GM13976 (cell line): ENCODE data around the gene NR6A1.

Experiments used
- DNase-seq: peaks from one replicate; pipeline ENCODE4 v3.0.0; 2012; ENCODE audit warnings: low spot score
- in situ Hi-C: fragments of 300-500 bp; cut with MboI; formaldehyde crosslinking; loops from one replicate; pipeline ENCODE4 v1.12.0; 2022; ENCODE audit warnings: low sequenced_read_pairs, mixed read lengths, inconsistent platforms; ENCODE audit not compliant: unreplicated experiment
- TF ChIP-seq, protein P1 (sequence below): IDR thresholded peaks from 2 replicates; pipeline ENCODE4 v1.5.1; 2012; ENCODE audit warnings: borderline replicate concordance, mild to moderate bottlenecking; ENCODE audit not compliant: insufficient read depth; ENCODE audit errors: extremely low read depth, missing control alignments, control extremely low read depth

NR6A1 gene

DNA sequence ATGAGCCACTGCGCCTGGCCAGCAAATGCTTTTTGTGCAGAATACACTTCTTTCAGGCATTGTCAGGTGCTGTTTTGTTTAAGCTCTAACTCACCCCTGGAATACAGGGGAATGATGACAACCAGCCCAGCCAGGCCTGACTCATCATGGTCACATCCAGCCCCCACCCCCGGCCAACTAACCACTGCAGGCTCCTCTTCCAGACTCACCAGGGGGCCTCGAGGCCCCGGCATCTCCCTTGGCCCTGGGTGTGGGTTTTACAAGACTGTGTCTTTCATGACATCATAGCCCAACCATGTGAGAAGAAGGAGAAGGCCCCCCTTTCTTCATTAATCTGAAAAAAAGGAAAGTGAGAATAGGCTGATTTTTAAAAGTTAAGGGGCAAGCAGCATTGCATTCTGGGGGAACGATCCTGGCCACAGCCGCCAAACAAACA is 41.3 kb upstream of the NR6A1 start:
- TF ChIP-seq, protein P1, sequence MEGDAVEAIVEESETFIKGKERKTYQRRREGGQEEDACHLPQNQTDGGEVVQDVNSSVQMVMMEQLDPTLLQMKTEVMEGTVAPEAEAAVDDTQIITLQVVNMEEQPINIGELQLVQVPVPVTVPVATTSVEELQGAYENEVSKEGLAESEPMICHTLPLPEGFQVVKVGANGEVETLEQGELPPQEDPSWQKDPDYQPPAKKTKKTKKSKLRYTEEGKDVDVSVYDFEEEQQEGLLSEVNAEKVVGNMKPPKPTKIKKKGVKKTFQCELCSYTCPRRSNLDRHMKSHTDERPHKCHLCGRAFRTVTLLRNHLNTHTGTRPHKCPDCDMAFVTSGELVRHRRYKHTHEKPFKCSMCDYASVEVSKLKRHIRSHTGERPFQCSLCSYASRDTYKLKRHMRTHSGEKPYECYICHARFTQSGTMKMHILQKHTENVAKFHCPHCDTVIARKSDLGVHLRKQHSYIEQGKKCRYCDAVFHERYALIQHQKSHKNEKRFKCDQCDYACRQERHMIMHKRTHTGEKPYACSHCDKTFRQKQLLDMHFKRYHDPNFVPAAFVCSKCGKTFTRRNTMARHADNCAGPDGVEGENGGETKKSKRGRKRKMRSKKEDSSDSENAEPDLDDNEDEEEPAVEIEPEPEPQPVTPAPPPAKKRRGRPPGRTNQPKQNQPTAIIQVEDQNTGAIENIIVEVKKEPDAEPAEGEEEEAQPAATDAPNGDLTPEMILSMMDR: no peak
- DNase-seq: no peak
- in situ Hi-C loops: no loop called here

DNA sequence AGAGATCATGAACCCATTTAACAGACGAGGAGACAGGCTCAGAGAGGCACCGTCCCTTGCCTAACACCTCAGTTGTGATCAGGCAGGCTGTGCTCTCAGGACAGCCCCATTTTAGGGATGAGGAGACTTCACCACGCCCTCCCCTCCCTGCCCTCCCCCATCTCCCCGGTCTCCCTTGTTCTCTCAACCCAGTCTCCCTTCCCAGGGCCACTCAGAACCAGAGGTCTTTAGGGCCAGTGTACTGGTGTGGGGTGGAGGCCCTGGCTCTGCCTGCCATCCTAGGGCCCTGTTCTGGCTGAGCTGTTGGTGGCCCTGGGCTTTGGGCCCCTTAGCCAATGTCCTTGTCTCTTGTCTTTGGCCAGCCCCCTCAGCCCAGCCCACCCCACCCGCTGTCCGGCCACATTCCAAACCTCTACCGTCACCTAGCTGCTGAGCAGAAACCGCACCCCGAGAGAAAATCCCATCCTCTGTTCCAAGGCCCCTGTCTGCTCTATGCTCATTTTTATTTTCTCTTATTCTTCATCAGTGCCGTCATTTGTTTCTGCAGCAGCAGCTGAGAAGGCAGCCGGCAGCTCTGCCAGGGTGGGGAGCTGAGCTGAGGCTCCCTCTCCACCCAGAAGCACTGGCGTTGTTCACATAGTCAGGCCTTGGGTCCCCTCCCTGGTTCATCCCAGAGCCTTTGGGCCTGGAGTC is 39.7 kb upstream of the NR6A1 start:
- no peak for DNase-seq
- TF ChIP-seq, protein P1: no peak
- in situ Hi-C loops: no loop called here

DNA sequence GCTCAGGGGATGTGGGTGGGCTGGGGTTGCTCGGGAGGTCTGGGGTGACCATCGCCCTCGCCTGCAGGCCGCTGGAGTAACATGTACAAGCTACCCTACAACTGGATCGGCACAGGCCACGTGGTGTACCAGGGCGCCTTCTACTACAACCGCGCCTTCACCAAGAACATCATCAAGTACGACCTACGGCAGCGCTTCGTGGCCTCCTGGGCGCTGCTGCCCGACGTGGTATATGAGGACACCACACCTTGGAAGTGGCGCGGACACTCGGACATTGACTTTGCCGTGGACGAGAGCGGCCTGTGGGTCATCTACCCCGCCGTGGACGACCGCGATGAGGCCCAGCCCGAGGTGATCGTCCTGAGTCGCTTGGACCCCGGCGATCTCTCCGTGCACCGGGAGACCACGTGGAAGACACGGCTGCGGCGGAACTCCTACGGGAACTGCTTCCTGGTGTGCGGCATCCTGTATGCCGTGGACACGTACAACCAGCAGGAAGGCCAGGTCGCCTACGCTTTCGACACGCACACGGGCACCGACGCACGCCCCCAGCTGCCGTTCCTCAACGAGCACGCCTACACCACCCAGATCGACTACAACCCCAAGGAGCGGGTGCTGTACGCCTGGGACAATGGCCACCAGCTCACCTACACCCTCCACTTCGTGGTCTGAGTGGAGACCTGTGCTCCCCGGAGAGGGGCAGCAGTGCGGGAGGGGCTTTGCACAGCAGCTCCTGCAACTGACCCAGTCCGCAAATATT is 38.8 kb upstream of the NR6A1 start:
- TF ChIP-seq, protein P1: no peak
- no peak for DNase-seq
- in situ Hi-C loops: no loop called here

DNA sequence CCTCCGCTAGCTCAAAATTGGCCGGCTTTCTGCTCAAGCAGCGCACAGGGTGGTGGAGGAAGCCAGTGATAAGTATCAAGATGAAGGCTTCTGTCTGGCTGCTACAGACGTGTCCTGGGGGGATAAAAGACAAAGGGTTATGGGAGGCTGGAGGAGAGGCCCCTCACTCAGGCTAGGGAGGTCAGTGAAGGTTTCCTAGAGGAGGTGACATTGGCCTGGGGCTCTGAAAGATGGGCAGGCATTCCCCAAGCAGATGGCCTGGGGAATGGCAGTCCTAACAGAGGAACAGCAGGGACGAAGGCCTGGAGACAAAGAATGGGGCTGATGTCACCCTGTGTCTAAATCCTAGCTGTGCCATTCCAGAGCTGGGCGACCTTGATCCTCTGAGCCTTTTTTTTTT is 38.1 kb upstream of the NR6A1 start:
- in situ Hi-C loops: no loop called here
- TF ChIP-seq, protein P1: no peak
- no peak for DNase-seq

DNA sequence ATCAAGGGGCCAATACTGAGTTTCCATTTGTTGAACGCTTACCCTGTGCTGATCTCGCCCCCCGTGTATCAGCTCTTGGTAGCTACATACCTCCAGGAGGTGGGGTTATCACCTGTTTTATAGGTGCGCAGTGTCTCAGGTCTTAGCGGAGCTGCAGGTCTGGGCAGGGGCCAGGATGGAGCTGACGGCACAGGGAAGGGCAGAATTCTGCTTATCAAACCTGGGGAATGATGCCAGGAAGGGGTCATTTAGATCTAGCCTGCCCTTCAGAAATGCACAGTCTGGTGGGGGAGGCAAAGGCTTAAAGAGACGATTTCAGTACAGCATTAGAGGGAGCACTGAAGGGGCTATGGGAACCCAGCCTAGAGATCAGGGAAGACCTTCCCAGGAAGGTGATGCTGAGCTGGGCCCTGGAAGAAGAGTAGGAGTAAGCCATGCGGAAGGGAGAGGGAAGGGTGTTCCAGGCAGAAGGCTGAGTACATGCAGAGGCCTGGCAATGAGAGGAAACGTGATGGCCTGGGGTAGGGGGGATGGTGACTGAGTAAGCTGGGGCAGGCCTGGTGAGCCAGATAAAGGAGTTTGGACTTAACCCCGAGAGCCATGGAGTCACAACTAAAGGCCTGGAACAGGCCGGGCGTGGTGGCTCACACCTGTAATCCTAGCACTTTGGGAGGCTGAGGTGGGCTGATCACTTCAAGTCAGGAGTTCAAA is 37.3 kb upstream of the NR6A1 start:
- no peak for DNase-seq
- TF ChIP-seq, protein P1: no peak
- in situ Hi-C loops: no loop called here

DNA sequence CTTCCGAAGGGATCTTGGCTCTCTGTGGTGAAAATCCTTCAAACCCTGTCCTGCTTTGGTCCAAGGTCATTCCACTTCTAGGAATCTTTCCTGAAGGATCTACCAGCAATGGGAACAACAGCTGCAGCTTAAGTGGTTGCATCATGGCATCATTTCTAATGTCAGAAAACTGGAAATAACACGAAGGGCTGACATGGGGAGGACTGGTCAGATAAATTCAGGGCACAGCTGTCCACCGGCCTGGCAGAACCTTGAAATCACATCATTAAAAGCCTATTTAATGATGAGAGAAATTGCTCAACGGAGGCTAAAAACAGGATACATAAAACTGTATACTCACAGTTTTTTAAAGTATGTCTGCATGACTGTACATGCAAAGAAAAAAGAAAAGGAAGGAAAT is 34.1 kb upstream of the NR6A1 start:
- in situ Hi-C loops: no loop called here
- no peak for DNase-seq
- TF ChIP-seq, protein P1: no peak
